Medulla oblongata (tissue), 1 donor: ENCODE data around the gene ANTXR2.

Source experiments
- DNase-seq: peaks from one replicate; pipeline ENCODE4 v3.0.0-alpha.2; 2015; ENCODE audit errors: extremely low spot score

ANTXR2 gene

GRCh38 chr4:80069837-80070731, 2.9 kb downstream of the ANTXR2 start:
- no peak for DNase-seq

GRCh38 chr4:80069108-80069836, 3.8 kb downstream of the ANTXR2 start:
- DNase-seq, result no peak

DNA sequence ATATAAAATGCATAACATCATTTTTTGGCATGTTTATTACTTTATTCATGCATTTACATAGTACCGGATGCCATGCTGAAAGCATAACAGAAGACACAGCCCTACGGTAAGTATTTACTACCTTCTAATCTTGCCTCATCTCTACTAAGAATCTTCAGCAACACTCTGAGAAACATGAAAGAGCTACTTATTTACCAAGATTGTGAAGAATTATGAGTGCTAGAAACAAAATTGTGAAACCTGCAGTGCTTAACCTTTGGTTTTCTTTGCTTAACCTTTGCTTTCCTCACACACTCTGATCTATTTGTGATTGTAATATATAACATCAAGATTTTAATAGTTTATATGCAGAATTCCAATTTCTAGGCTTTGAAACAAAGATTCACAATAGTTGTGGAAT, 7.4 kb downstream of the ANTXR2 start:
- no peak for DNase-seq

GRCh38 chr4:80062527-80062926, 10.5 kb downstream of the ANTXR2 start:
- no peak for DNase-seq

DNA sequence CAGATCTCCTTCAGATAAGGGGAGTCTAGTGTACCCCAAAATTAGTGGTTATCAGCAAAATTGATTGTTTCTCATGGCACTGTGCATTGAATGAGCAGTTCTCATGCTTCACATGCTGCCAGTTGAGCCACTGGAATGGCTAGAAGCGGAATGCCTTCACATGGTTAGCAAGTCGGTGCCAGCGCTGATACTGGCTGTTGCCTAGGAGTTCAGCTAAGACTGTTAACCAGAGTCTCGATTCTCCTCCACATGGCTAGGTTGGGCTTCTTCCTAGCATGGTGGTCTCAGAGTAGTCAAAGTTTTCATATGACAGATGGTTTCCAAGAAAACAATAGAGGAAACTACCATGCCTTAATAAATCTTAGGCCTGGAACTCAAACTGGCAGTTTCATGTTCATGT, 12.2 kb downstream of the ANTXR2 start:
- DNase-seq, result no peak

- no peak for DNase-seq
These were observed 14.3 kb downstream of the ANTXR2 start for GRCh38 chr4:80058740-80059139.

DNA sequence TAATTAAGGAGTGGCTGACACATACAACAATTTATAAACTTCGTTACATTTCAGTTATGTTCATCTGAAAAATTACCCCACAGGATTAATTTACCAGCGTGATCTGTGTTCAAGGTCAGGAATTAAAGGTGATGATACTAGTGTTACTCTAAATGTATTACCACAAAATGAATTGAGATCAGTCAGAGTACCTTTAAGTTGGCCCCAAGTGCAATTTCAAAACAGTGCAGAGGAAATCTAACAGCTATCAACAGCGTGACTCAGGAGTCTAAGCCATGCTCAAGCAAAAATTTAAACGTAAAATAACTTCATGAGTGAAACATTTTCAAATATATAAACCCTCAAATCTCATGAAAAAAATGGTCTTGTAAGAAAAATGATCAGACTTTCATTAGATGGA, 18.7 kb downstream of the ANTXR2 start:
- no peak for DNase-seq

- no peak for DNase-seq
These were observed 19.7 kb downstream of the ANTXR2 start for GRCh38 chr4:80053140-80053910.

- DNase-seq, result no peak
These were observed 23.1 kb downstream of the ANTXR2 start for GRCh38 chr4:80049813-80050534.

DNA sequence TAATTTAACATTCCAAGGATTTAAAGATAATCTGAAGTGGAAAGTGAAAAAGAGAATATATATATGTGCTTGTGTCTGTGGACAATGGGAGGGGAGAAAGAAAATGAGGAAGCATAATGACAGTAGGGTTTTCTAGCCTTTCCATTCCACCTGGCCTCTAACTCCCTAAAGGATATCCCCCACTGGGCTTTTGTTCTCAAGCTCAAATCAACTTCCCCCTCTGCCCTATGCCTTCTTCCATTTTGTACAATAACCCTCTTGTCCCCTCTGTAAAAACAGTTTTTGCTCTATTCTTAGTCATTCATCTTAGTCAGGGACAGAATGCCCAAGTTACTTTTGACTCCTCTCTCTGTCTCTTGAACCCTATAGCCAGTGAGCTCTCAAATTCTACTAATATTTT, 23.6 kb downstream of the ANTXR2 start:
- no peak for DNase-seq

DNA sequence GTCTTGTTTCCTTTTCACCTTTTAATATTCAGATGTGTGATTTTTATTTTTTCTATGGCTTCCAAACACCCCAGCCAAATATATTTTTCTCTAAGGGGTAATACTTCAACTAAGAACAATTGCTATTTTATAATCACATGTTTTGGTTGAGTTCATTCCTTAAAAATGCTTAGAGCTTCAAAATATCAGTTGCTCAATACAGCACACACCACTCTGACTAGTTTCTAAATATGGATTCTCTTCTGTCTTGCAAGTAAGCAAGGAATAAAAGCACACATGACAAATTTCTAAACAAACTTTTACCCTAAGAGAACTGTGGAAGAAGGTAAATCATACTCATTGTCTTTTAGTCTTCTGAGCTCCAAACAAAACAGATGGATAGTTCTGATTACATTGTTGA, 27.2 kb downstream of the ANTXR2 start:
- no peak for DNase-seq

DNA sequence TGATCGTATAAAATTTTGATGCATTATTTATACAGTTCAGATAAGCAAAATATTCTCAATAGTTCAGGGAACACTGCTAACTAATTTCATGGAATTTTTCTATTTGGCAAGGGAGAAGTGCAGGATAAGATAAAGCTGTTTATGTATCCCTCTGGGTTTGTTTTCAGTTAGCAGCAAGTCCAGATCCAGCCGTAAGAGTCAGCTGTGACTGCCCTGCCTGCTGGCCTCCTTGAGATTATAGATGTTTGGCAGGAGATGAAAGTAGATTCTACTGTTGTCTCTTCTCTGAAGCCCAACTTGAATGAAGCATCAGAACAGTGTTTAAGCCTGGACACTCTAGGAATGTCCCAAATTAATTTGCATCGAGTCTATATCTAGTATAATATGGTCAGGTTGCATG, 29.5 kb downstream of the ANTXR2 start:
- no peak for DNase-seq

DNA sequence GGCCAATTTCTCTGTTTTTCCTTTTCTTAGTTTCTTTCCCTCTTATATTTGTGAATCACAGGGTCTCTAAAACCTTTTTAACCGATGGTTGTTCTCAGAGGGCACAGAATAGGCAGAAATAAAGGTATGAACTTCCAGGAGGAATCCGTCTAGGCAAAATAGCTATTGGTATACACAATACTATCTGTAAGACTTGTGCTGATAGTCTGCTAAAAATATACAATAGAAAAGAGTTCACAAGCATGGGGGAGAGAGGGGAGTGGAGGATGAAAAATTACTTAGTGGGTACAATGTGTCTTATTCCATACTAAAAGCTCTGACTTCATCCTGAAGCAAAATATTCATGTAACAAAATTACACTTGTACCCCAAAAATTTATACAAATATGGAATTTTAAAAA, 30.2 kb downstream of the ANTXR2 start:
- DNase-seq, result no peak

DNA sequence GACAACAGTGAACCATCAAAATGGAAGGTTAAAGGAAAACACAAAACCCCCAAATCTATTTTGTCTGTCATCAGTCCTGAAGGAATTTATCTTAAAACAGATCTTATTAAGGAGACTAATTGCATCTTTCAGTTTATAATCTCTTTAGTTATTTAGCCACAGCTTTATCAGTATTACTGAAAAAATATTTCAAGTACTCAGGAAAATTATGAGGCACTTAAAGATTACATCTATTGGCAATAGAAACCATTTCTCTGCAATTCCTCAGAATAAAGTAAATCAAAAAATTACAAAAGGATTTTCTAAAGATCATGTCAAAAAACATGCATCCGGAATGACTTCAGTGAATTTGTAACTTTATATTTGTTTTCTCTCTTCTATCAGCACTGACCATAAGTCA, 35.2 kb downstream of the ANTXR2 start:
- DNase-seq, result no peak

DNA sequence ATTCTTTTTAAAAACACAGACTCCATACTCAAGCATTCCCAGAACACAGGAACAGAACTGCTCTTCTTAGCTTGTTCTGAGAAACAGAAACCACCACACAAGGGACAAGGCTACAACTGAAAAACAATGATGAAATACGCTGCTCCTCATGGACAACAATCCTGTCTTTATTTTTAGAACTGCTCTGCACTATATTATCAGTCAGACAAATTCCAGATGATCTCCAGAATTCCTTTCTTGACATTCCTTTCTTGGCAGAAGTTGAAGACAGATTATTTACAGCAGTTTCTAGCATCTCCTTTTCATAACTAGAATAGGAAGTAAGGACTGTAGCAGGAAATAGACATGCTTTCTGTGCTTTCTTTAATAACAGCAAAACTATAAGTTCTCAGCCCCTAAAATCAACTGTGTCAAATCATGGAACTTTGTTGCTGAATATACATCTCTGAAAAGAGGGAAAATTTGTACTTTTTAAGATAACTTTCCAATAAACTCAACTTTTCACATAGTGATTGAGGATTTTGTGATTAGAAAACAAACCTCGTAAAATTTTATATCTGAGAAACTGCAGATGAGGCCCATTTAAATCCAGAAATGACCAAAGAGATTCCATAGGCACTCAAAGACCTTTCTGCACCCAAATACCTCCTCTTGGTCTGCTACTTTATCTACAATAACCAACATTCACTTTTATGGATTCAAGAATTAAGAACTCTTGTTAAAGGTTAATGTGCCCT, 35.9 kb downstream of the ANTXR2 start:
- DNase-seq, result peak; percentile 35

DNA sequence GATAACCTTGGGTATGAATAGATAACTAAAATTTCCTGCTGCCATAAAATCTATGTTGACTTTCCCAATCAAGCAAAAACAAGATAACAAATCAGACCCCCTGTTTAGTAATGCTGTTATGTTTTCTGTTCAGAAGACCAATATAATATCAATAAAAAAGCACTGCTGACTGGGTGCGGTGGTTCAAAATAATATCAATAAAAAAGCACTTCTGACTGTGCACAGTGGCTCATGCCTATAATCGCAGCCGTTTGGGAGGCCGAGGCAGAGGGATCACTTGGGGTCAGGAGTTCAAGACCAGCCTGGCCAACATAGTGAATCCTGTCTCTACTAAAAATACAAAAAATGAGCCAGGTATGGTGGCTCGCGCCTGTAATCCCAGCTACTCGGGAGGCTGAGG, 36.7 kb downstream of the ANTXR2 start:
- no peak for DNase-seq

DNA sequence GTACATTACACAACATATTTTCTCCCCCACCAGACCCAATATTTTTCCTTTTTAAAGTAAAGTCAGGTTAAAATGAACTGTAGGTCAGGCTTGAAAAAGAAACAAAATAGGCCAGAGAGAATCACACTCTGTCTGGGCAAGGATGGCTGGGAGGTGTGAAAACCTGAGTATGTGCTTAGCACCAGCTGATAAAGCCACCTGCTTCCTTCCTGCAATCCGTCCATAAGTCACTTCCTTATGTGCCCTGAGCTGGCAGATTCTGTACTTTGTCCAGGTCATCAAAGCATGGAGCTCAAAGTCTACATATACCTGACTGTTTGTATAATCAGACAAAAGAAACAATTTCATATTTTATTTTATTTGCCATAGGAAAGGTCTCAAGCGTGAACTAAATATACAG, 37.7 kb downstream of the ANTXR2 start:
- DNase-seq, result no peak

- no peak for DNase-seq
These were observed 39.4 kb downstream of the ANTXR2 start for GRCh38 chr4:80033581-80033980.

- no peak for DNase-seq
These were observed 43.7 kb downstream of the ANTXR2 start for GRCh38 chr4:80029364-80029763.

GRCh38 chr4:80027611-80028010, 45.4 kb downstream of the ANTXR2 start:
- no peak for DNase-seq

GRCh38 chr4:80026100-80026499, 46.9 kb downstream of the ANTXR2 start:
- DNase-seq, result no peak
